IMR-90 (cell line): ENCODE data around the gene CLEC4A. TPM values are rescaled to one million over a fixed set of nuclear protein-coding genes. Genes with fewer than 3 reads are reported as not detected.

Experiments
- ATAC-seq: fragments of 200-7000 bp; cut with Tn5 transposase; 2 replicates; pipeline ENCODE4 v1.9.1; 2020; ENCODE audit warnings: low read depth, mild to moderate bottlenecking, moderate library complexity
- BruUV-seq: library from RNA; stranded (reverse); fragments of 400-500 nt; replicated peaks from 2 replicates; lab custom pipeline; 2021; lab: Mats Ljungman, UMichigan
- CTCF ChIA-PET: fragments of 300-600 bp; formaldehyde crosslinking; extraction: SDS; loops from one replicate; lab custom pipeline; 2021; ENCODE audit warnings: antibody characterized with exemption; lab: Yijun Ruan, JAX
- POLR2A ChIA-PET: fragments of 300-600 bp; sonication (Branson Sonifier 250); formaldehyde crosslinking; loops from one replicate; lab custom pipeline; 2022; ENCODE audit warnings: antibody characterized with exemption; ENCODE audit not compliant: unreplicated experiment; lab: Charles Lee
- DNase-seq: peaks from one replicate; pipeline ENCODE4 v3.0.0; 2013
- H2AFZ ChIP-seq: replicated peaks from 2 replicates; pipeline ENCODE3; 2013; ENCODE audit warnings: low read length, mild to moderate bottlenecking; ENCODE audit not compliant: poor library complexity
- H2AK5ac ChIP-seq: 2 replicates; pipeline ENCODE4 v1.6.1; 2013; ENCODE audit warnings: low read depth, low read length, inconsistent platforms
- H2AK9ac ChIP-seq: replicated peaks from 2 replicates; pipeline ENCODE3; 2013; ENCODE audit warnings: mild to moderate bottlenecking, low read depth, low read length, moderate library complexity; ENCODE audit not compliant: poor library complexity
- H2BK120ac ChIP-seq: 2 replicates; pipeline ENCODE4 v1.6.1; 2013; ENCODE audit warnings: low read depth, low read length, inconsistent platforms
- H2BK15ac ChIP-seq: 3 replicates; pipeline ENCODE4 v1.6.1; 2013; ENCODE audit warnings: low read depth, low read length, inconsistent platforms
- H2BK20ac ChIP-seq: 2 replicates; pipeline ENCODE4 v1.6.1; 2013; ENCODE audit warnings: low read depth, mild to moderate bottlenecking, inconsistent platforms, low read length, moderate library complexity
- H2BK5ac ChIP-seq: 2 replicates; pipeline ENCODE4 v1.6.1; 2013; ENCODE audit warnings: mild to moderate bottlenecking, low read depth, low read length, inconsistent platforms; ENCODE audit not compliant: poor library complexity, severe bottlenecking
- H3K14ac ChIP-seq: replicated peaks from 2 replicates; pipeline ENCODE4 v1.6.1; 2013; ENCODE audit warnings: low read depth, low read length, inconsistent platforms
- H3K18ac ChIP-seq: 2 replicates; pipeline ENCODE4 v1.6.1; 2013; ENCODE audit warnings: low read depth, low read length, control low read depth
- H3K23ac ChIP-seq: 2 replicates; pipeline ENCODE4 v1.6.1; 2013; ENCODE audit warnings: low read depth, low read length, inconsistent platforms
- H3K27ac ChIP-seq: 2 replicates; pipeline ENCODE4 v1.5.1; 2013; ENCODE audit warnings: mild to moderate bottlenecking, control low read depth, low read length; ENCODE audit not compliant: insufficient read depth
- H3K27me3 ChIP-seq: 2 replicates; pipeline ENCODE4 v1.6.1; 2013; ENCODE audit warnings: low read length; ENCODE audit not compliant: control insufficient read depth, insufficient read depth
- H3K36me3 ChIP-seq: 2 replicates; pipeline ENCODE4 v1.6.1; 2013; ENCODE audit warnings: low read length, mixed read lengths; ENCODE audit not compliant: control insufficient read depth, insufficient read depth
- H3K4ac ChIP-seq: 2 replicates; pipeline ENCODE4 v1.6.1; 2013; ENCODE audit warnings: low read depth, low read length, inconsistent platforms
- H3K4me1 ChIP-seq: 2 replicates; pipeline ENCODE4 v1.6.1; 2013; ENCODE audit warnings: low read length, mixed read lengths; ENCODE audit not compliant: control insufficient read depth, insufficient read depth
- H3K4me2 ChIP-seq: 2 replicates; pipeline ENCODE4 v1.6.1; 2013; ENCODE audit warnings: low read depth, mild to moderate bottlenecking, control low read depth, low read length, moderate library complexity
- H3K4me3 ChIP-seq: 2 replicates; pipeline ENCODE4 v1.5.1; 2013; ENCODE audit warnings: low read depth, mild to moderate bottlenecking, control low read depth, low read length, moderate library complexity; ENCODE audit not compliant: insufficient read depth
- H3K56ac ChIP-seq: 2 replicates; pipeline ENCODE4 v1.6.1; 2013; ENCODE audit warnings: low read length, inconsistent platforms; ENCODE audit not compliant: insufficient read depth; ENCODE audit errors: extremely low read depth
- H3K79me1 ChIP-seq, 2 experiments: 2 replicates each; pipeline ENCODE4 v1.6.1; 2013; ENCODE audit warnings: low read length in 2 of 2, inconsistent platforms in 1 of 2, low read depth in 1 of 2
- H3K9ac ChIP-seq: 2 replicates; pipeline ENCODE4 v1.6.1; 2013; ENCODE audit warnings: low read depth, low read length, control low read depth
- H3K9me1 ChIP-seq: 2 replicates; pipeline ENCODE4 v1.6.1; 2013; ENCODE audit warnings: low read length, inconsistent platforms; ENCODE audit not compliant: insufficient read depth
- H3K9me3 ChIP-seq: 2 replicates; pipeline ENCODE4 v1.6.1; 2013; ENCODE audit warnings: low read length; ENCODE audit not compliant: control insufficient read depth, insufficient read depth
- H4K20me1 ChIP-seq: 2 replicates; pipeline ENCODE4 v1.6.1; 2013; ENCODE audit warnings: low read length, inconsistent platforms; ENCODE audit not compliant: insufficient read depth
- H4K5ac ChIP-seq: 2 replicates; pipeline ENCODE4 v1.6.1; 2013; ENCODE audit warnings: mild to moderate bottlenecking, low read depth, low read length, control low read depth
- H4K8ac ChIP-seq, 2 experiments: 2 replicates each; pipeline ENCODE4 v1.6.1; 2013; ENCODE audit warnings: low read depth in 2 of 2, low read length in 2 of 2, control low read depth in 1 of 2, inconsistent platforms in 1 of 2
- H4K91ac ChIP-seq: 2 replicates; pipeline ENCODE4 v1.6.1; 2013; ENCODE audit warnings: low read depth, low read length, inconsistent platforms; ENCODE audit not compliant: insufficient read depth
- BHLHE40 ChIP-seq: fragments of 150-350 bp; IDR thresholded peaks from 2 replicates; pipeline ENCODE4 v1.6.1; 2016; ENCODE audit warnings: mild to moderate bottlenecking, low read depth, low read length
- CHD1 ChIP-seq: IDR thresholded peaks from 2 replicates; pipeline ENCODE4 v1.6.1; 2012; ENCODE audit warnings: low read depth, low read length, improper control_type of control experiment
- FOS ChIP-seq: fragments of 150-350 bp; IDR thresholded peaks from 2 replicates; pipeline ENCODE4 v1.6.1; 2016; ENCODE audit warnings: low read depth, low read length
- MAFK ChIP-seq: IDR thresholded peaks from 2 replicates; pipeline ENCODE4 v1.6.1; 2012; ENCODE audit warnings: low read depth, low read length, improper control_type of control experiment
- MAZ ChIP-seq: IDR thresholded peaks from 2 replicates; pipeline ENCODE4 v1.6.1; 2012; ENCODE audit warnings: low read depth, mild to moderate bottlenecking, low read length, improper control_type of control experiment, moderate library complexity, borderline replicate concordance
- MXI1 ChIP-seq: IDR thresholded peaks from 2 replicates; pipeline ENCODE4 v1.6.1; 2012; ENCODE audit warnings: low read depth, mild to moderate bottlenecking, low read length, moderate library complexity, borderline replicate concordance
- NFE2L2 ChIP-seq: fragments of 150-350 bp; IDR thresholded peaks from 2 replicates; pipeline ENCODE4 v1.6.1; 2016; ENCODE audit warnings: low read depth, mild to moderate bottlenecking, low read length
- WGBS, 2 experiments: methylation state at CpG; one replicate each; pipeline versions ENCODE4 v1.1.5 to v1.1.7; 2013; ENCODE audit warnings: missing lambda C conversion rate in 2 of 2; ENCODE audit not compliant: insufficient read length in 1 of 2; ENCODE audit errors: extremely low coverage in 2 of 2; 5-methylcytosine and 5-hydroxymethylcytosine counted together
- dilution Hi-C: fragments of 300-500 bp; cut with HindIII; formaldehyde crosslinking; loops from one replicate; pipeline ENCODE4 v1.14.3; 2018; ENCODE audit warnings: low sequenced_read_pairs; ENCODE audit not compliant: unreplicated experiment
- in situ Hi-C: fragments of 300-500 bp; cut with MboI; formaldehyde crosslinking; loops from 3 replicates; pipeline ENCODE4 v1.14.3; 2019; ENCODE audit warnings: low sequenced_read_pairs, inconsistent platforms, mixed read lengths
- intact Hi-C: fragments of 100-400 bp; cut with micrococcal nuclease; formaldehyde crosslinking; loops from 2 replicates; pipeline ENCODE4 v1.10.0; 2022
- polyA plus RNA-seq, 3 experiments: library from polyadenylated mRNA; depleted of rRNA; stranded (reverse); fragments of >200 nt; gene quantifications; 2 replicates each; pipeline ENCODE4 v1.2.3, GENCODE V29; 2012; ENCODE audit warnings: low replicate concordance in 1 of 3
- total RNA-seq: library from RNA; depleted of rRNA; stranded (reverse); fragments of >200 nt; gene quantifications from 2 replicates; pipeline ENCODE4 v1.2.3, GENCODE V29; 2012

CLEC4A gene
- total and polyA plus RNA-seq, 2 of the 4 experiments (the other 2 are of a cell fraction) = 0.29 TPM; not detected in 1

- H4K5ac ChIP-seq = no peak overlapping the region
- H4K91ac ChIP-seq = no peak overlapping the region
- no TSS peak for BruUV-seq
- peaks cover 8 to 32% of the 10 kb centered on the region in 2 experiments for H3K79me1 ChIP-seq
- H3K23ac ChIP-seq = no peak overlapping the region
- TF ChIP-seq MAFK = no peak
- no peak for TF ChIP-seq MXI1
- TF ChIP-seq FOS = no peak
- TF ChIP-seq BHLHE40 = no peak
- no peak for TF ChIP-seq CHD1
- TF ChIP-seq NFE2L2 = no peak
- no peak for TF ChIP-seq MAZ
- no peak overlapping the region for H4K8ac ChIP-seq
- no peak overlapping the region for H3K27ac ChIP-seq
- peaks cover 33% of the 10 kb centered on the region for H3K36me3 ChIP-seq
- DNase-seq = no peak
- H3K9me1 ChIP-seq = 0 out of 2 replicates have a peak, but pooled peaks cover 3% of the 10 kb centered on the region
- dilution Hi-C loops = no loop called here
- H3K27me3 ChIP-seq = no peaks in the 10 kb centered on the region
- H2AK9ac ChIP-seq = no peak overlapping the region
- WGBS, 2 experiments = no CpG with 5 or more reads among the region's 5 CpGs
- no peaks in the 10 kb centered on the region for H3K4me1 ChIP-seq
- H3K4ac ChIP-seq = no peak overlapping the region
- no peak overlapping the region for H2BK5ac ChIP-seq
- no peaks in the 10 kb centered on the region for H3K9me3 ChIP-seq
- H2AK5ac ChIP-seq = no peak overlapping the region
- H3K4me3 ChIP-seq = no peak overlapping the region
- no peak overlapping the region for H2AFZ ChIP-seq
- H4K20me1 ChIP-seq = no peaks in the 10 kb centered on the region
- no peak overlapping the region for H3K56ac ChIP-seq
- H2BK20ac ChIP-seq = no peak overlapping the region
- intact Hi-C loops = no loop called here
- CTCF ChIA-PET = no interaction called here
- POLR2A ChIA-PET = no interaction called here
- H3K4me2 ChIP-seq = no peak overlapping the region
- no peak overlapping the region for H2BK15ac ChIP-seq
- no peak overlapping the region for H3K18ac ChIP-seq
- in situ Hi-C loops = no loop called here
- no peak overlapping the region for H3K14ac ChIP-seq
- H3K9ac ChIP-seq = no peak overlapping the region
- no peak overlapping the region for H2BK120ac ChIP-seq
- ATAC-seq = no peak
These were observed 33.7 kb upstream of the CLEC4A start for GRCh38 chr12:8089716-8090115.
